ENCODE results near the gene TC2N. TPM values are rescaled to one million over a fixed set of nuclear protein-coding genes. Genes with fewer than 3 reads are reported as not detected.

TC2N gene
- total RNA-seq, 1 experiment from 2014 or later, result 82.7 TPM

GRCh38 chr14:91862417-91862816 is 4.9 kb downstream of the TC2N start:
- Mint-ChIP-seq H3K9me3 (ENCODE audit: low read depth, unreplicated experiment) (no peaks in the 10 kb centered on the region), H3K4me1 (ENCODE audit: low read depth, unreplicated experiment) (peaks cover 17% of the 10 kb centered on the region), H3K4me3 (ENCODE audit: low read depth, unreplicated experiment) (no peak overlapping the region), H3K27ac (ENCODE audit: unreplicated experiment) (no peak overlapping the region), H3K27me3 (ENCODE audit: unreplicated experiment) (no peaks in the 10 kb centered on the region), H3K36me3 (ENCODE audit: insufficient read depth, unreplicated experiment) (no peaks in the 10 kb centered on the region)
- DNase-seq, result no peak
- CTCF ChIA-PET, result no interaction called here
- intact Hi-C loops (cut with micrococcal nuclease; ENCODE audit: unreplicated experiment), result no loop called here
- no peak for TF ChIP-seq CTCF (IDR thresholded peaks at IDR 0.05; ENCODE audit: unreplicated experiment)
- no TSS peak for BruUV-seq (replicated peaks)

- BruUV-seq (replicated peaks), result no TSS peak
- no peak for TF ChIP-seq CTCF (IDR thresholded peaks at IDR 0.05; ENCODE audit: unreplicated experiment)
- no peak for DNase-seq
- H3K4me3 Mint-ChIP-seq (ENCODE audit: low read depth, unreplicated experiment), result no peak overlapping the region
- intact Hi-C loops (cut with micrococcal nuclease; ENCODE audit: unreplicated experiment), result no loop called here
- CTCF ChIA-PET, result no interaction called here
- H3K36me3 Mint-ChIP-seq (ENCODE audit: insufficient read depth, unreplicated experiment), result no peaks in the 10 kb centered on the region
- H3K4me1 Mint-ChIP-seq (ENCODE audit: low read depth, unreplicated experiment), result peaks cover 17% of the 10 kb centered on the region
- no peak overlapping the region for H3K27ac Mint-ChIP-seq (ENCODE audit: unreplicated experiment)
- H3K27me3 Mint-ChIP-seq (ENCODE audit: unreplicated experiment), result no peaks in the 10 kb centered on the region
- no peaks in the 10 kb centered on the region for H3K9me3 Mint-ChIP-seq (ENCODE audit: low read depth, unreplicated experiment)
Observed at GRCh38 chr14:91861091-91861490, 6.2 kb downstream of the TC2N start.

GRCh38 chr14:91860238-91860637 is 7.1 kb downstream of the TC2N start:
- CTCF ChIA-PET, result no interaction called here
- no peak for DNase-seq
- intact Hi-C loops (cut with micrococcal nuclease; ENCODE audit: unreplicated experiment), result no loop called here
- no TSS peak for BruUV-seq (replicated peaks)
- Mint-ChIP-seq H3K27ac (ENCODE audit: unreplicated experiment) (no peak overlapping the region), H3K36me3 (ENCODE audit: insufficient read depth, unreplicated experiment) (no peaks in the 10 kb centered on the region), H3K4me1 (ENCODE audit: low read depth, unreplicated experiment) (peaks cover 17% of the 10 kb centered on the region), H3K27me3 (ENCODE audit: unreplicated experiment) (peaks cover 1% of the 10 kb centered on the region), H3K9me3 (ENCODE audit: low read depth, unreplicated experiment) (no peaks in the 10 kb centered on the region), H3K4me3 (ENCODE audit: low read depth, unreplicated experiment) (no peak overlapping the region)
- TF ChIP-seq CTCF (IDR thresholded peaks at IDR 0.05; ENCODE audit: unreplicated experiment), result no peak

- no TSS peak for BruUV-seq (replicated peaks)
Observed at GRCh38 chr14:91858536-91859275, 8.6 kb downstream of the TC2N start.

More at GRCh38 chr14:91858536-91859275, 8.6 kb downstream of the TC2N start:
- no peaks in the 10 kb centered on the region for H3K36me3 Mint-ChIP-seq (ENCODE audit: insufficient read depth, unreplicated experiment)
- DNase-seq, result peak; percentile 63
- peaks cover 17% of the 10 kb centered on the region for H3K4me1 Mint-ChIP-seq (ENCODE audit: low read depth, unreplicated experiment)
- no peak overlapping the region for H3K4me3 Mint-ChIP-seq (ENCODE audit: low read depth, unreplicated experiment)
- peak overlapping the region; percentile 58 for H3K27ac Mint-ChIP-seq (ENCODE audit: unreplicated experiment)
- TF ChIP-seq CTCF (IDR thresholded peaks at IDR 0.05; ENCODE audit: unreplicated experiment), result no peak
- CTCF ChIA-PET, result interaction anchor here (0.6 to 1.9 kb wide), 8 partner anchors 13 to 326 kb away, joined by 4 to 19 read pairs (median 4); no protein-coding TSS in a partner anchor
- no peaks in the 10 kb centered on the region for H3K9me3 Mint-ChIP-seq (ENCODE audit: low read depth, unreplicated experiment)
- intact Hi-C loops (cut with micrococcal nuclease; ENCODE audit: unreplicated experiment), result loop anchor here (5.0 kb wide), 1 partner anchor 206 kb away; no protein-coding TSS in a partner anchor
- H3K27me3 Mint-ChIP-seq (ENCODE audit: unreplicated experiment), result peaks cover 11% of the 10 kb centered on the region

All from Calu3 (cell line).